ENCODE results near the gene ATG2A.

ATG2A gene

DNA sequence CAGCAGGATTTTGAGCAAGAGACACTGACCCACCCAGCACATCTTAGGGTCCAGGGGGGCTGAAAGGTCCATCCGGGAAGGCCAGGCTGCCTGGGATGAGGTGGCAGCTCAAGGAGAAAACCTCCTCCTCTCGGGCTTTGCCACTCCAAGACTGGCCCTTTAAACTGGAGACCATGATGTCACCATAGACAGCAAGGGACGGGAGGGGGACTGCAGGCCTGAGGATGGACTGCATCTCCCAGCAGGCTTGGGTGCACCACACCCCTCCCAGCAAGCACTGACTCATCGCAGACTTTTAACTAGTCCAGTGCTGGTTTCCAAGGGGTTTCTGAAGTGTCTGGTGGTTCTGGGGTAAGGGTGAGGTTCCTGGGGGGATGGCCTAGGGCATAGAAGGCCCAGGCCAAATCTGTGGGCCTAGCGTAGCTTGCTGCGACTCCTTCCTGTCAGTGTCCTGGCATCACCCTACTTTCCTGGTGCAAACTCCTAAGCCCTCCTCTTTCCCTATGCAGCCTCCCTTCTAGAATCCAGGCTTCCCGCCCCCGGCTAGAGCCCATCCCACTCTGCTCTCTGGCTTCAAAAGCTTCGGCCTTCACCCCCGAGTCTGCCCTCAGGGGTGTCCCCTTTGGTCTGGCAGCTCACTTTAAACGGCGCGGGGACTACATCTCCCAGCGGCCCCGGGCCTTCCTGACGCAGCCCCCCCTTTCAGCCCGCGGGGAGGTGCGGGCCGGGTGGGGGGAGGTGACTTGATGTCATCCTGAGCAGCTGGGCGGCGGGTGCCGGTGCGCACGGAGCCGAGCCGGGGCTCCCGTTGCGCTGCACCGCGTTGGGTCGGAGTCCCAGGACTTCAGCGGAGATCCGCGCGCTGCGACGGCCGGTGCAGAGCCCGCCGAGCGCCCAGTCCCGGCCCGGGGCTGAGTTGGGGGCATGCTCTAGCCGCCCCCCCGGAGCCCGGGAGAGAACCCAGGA lies 7.2 kb upstream of the ATG2A start, which contains the start of gene PPP2R5B:
Gene PPP2R5B, plus strand, starts transcription at position 746 of the 966 bp plus-strand sequence. CDS start 1,046 bp downstream, outside the sequence.
- peak; percentile 90 for DNase-seq

DNA sequence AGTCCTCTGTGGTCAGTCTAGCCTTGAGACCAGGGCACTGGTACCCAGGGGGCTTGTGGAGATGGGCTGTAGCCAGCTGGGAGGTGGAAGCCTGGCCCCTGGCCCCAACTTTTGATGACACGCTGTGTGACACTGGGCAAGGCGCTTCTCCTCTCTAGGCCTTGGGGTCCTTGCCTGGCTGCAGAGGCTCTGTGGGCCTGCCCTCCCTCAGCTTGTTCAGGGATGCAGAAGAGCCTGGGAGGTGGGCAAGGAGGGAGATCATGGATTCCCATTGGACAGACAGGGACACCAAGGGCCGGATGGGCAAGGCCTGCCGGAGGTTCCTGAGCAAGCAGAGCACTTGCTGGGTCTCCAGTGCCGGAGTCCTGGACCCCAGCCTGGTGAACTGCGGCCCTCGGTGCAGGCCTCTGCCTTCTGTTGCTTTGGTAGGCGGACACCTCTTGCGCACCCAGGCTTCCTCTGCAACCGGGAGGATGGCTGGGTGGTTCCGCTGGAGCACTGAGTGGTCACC lies 6.2 kb upstream of the ATG2A start:
- no peak for DNase-seq

DNA sequence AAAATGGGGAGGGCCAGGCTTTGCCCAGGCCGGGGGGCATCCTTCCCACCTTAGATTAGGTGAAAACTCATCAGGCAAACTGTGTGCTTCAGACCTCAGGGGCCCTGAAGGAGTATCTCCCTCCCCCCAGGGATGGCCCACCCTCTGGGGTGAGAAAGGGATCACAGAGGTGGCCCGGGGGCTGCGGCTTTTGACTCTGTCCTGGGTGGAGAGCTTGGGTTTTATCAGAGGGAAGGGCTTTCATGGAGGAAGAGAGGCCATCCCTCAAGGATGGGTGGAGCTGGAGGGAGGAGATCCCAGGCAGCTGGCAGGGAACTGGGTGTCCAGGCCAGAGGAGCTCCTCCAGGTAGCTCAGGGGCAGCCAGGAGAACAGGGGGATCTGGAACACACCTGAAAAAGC lies 4.4 kb upstream of the ATG2A start:
- DNase-seq, result no peak

DNA sequence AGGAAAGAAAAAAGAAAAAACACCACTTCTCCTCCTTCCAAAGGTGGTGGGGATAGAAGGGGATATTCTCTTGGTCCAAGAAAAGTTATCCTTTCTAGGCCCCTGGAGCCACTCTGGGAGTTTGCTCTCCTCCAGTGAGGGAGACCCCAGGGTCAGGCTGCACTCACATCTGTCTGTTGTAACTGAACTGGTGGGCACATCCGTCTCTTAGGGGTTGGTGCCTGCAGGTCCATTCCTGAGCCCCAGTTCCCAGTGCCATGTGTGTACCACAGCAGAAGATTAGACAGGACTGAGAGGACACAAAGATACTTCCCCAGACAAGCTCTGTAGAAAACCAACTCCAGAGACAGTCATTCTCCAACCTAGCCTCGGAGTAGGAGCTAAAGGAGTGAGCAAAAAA lies 3.1 kb upstream of the ATG2A start:
- DNase-seq, result no peak

DNA sequence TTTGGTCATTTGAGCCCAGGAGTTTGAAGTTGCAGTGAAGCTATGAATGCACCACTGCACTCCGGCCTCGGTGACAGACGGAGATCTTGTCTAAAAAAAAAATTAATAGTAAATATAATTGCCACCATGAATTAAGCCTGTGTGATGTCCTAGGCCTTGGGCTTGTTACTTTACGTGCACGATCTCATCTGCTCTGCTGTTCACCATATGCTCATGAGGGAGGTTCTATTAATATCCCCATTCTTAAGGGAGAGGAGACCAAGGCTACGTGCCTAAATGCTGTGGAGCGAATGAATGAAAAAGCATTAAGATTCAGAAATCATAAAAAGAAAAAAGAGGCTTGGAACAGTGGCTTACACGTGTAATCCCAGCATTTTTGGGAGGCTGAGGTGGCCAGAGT lies 2.6 kb upstream of the ATG2A start:
- no peak for DNase-seq

DNA sequence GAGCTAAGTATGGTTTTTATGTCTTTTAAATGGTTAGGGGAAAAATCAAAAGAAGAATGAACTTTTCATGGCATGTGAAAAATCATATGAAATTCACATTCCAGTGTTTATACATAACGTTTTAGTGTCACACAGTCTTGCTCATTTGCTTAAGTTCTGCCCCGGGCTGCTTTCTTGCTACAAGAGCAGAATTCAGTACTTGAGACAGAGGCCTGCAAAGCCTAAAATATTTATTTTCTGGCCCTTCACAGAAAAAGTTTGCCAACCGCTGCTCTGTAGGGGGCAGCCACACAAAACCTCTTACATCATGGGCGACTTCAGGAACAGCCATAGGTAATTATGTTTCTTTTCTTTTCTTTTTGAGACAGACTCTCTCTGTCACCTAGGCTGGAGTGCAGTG lies 1.0 kb upstream of the ATG2A start:
- no peak for DNase-seq

DNA sequence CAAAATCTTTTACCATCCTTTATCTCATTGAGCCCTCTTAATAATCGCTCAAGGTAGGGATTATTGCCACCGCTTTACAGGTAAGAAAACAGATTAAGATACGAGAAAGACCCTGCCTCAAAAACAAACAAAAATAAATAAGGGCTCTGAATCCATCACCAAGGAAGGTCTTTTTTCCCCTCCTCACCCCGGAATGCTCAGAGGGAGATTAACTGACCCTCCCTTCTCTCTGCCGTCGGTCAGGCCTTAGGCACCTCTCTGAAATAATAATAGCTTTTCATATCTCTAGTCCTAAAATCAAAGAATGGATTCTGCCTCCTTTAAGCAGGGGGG lies 620 bp upstream of the ATG2A start:
- no peak for DNase-seq

DNA sequence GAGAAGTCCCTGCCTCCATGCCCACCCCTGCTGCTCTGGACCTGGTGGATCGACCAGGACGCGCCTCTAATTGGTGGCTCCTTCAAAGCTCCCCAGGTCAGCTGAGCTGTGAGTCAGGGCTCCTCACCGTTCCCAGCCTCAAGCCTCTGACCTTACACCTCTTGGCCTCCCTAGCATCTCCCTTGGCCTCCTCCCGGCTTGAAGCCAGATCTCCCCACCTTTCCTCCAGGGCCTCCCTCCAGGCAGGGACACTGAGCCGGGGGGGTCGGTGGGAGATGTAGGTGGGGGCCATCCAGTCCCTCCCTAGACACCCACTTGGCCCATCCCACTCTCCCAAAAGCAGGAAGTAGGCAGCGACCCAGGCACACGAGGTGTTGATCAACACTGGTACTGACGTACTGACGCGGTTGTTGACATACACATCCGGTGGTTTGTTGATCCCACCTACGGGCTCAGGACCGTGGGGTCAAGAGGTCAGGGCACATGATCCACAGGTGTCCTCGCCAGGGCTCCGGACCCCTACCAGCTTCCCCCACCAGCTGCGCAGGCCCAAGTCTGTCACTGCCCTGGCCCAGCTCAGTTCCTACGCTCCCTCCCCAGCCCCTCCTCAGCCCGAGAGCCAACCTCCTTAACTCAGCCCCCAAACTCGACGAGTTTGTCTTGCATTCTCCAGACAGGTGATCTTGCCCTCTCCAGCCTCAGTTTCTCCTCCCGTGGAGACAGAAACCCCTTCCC lies 802 bp downstream of the ATG2A start:
- DNase-seq, result peak; percentile 40

DNA sequence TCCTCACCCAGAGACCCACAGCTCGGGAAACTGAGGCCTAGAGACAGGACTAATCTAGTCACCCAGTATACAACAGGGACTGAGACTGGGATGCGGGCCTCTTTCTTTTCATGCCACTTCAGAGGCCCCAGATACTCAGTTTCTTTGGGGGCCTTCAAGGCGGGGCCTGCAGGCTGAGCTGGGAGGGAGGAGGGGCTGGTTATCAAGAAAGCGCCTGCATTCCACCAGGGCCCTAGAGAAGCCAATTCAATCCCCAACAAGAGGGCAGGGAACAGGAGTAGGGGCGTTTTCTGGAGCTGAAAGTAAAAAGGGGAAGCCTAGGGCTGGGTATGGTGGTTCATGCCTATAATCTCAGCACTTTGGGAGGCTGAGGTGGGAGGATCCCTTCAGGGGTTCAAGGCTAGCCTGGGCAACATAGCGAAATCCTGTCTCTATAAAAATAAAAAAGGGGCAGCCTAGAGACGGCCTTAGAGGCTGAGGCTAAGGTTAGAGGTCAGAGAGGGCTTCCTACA lies 1.6 kb downstream of the ATG2A start:
- no peak for DNase-seq

DNA sequence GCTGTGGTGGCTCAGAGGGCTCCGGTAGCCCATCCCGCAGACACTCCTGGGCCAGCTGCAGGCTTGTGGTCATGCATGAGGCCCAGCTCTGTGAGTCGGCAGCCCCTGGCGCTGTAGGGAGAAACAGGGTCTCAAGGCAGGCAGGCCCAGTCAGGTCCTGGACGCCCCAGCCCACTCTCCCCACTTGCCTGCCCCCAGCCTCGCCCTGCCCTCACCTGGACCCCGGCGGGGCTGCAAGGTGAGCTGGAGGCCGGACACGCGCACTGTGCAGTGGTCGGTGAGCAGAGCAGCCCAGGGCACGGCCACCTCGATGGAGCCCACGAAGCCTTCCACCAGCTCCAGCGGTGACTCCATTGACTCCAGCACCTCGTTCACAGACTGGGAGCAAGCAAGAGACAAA lies 2.9 kb downstream of the ATG2A start:
- no peak for DNase-seq

DNA sequence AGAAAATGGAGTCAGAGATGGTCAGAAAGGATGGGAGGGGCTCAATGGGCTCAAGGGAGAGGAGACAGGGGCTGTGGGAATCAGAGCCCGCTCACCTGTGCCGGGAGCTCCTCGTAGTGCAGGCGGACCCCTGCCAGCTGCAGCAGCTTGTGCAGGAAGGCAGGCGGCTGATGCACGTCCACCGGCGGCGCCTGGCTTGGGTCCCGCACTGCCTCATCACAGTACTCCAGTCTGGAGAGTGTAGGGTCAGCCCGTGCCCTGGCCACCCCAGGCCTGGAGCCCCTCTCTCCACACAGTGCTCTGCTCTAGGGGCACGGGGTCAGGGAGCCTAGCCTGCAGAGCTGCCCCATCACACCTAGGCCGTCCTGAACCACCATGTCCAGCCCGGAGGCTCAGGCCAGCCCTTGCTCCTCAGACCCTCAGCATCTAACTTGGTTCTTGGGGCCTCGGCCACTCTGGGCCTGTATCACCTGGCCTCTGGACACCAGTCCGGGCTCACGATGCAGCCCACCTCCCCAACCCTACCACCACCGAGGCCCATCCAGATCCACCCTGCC lies 3.8 kb downstream of the ATG2A start:
- no peak for DNase-seq

DNA sequence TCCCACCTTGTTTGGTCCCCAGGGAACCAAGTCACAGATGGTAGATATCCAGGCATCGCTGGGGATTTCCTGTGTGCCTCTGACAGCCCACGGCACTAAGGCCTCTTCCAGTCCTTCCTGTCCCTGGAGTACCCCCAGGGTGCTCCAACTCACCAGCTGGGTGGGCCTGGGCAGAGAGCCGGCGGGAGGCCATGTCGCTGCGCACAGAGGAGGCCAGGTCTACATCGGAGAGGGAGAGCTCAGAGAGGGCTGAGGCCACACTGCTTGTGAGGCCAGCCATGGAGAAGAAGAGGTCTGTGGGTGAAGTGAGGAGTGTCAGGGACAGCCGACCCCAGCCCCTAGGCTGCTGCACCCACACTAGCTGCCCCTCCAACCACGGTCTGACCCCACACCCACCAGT lies 5.3 kb downstream of the ATG2A start:
- DNase-seq, result no peak

DNA sequence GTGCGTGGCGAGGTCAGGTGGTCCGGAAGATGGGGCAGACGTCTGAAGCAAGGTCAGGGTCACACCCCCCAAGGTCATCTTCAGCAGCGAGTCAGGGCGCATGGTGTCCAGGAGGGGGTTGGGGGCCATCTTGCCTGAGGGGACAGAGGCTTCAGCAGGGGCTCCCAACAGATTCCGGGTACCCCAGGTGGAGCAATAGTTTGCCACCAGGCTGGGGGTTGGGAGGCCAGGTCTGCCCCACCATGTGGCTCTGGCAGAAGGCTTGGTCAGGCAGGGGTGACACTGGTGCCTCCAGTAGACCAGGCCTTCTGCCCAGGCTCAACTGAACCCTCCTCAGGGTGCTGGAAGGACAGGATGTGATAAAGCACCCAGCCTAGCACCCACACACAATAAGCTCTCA lies 5.9 kb downstream of the ATG2A start:
- no peak for DNase-seq

DNA sequence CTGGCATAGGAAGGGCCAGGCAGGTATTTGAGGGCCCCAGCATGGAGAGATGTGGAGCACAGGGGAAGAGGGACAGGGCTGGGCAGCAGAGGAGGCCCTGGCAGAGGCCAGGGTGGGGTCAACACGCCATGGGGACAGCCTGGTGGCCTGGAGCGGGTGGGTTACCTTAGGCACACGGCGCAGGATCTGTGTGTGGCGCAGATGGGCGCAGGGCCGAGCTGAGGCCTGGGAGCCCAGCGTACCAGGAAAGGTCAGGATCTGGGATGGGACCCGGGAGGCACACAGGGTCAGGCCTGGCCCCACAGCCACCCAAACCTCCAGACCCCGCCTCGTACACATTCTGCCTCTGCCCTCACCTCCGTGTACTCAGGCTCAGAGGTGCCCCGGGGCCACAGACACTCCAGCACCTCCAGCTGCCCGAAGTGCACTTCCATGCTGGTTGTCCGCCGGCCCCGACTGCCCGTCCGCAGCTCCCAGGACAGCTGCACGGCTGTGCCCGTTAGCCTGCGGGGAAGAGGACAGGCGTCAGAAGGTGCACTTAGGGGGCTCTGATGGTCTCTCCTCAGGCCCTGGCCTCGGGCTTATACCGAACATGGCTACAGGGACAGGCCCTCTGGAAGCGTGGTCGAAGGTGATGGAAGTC lies 6.4 kb downstream of the ATG2A start:
- DNase-seq, result no peak

DNA sequence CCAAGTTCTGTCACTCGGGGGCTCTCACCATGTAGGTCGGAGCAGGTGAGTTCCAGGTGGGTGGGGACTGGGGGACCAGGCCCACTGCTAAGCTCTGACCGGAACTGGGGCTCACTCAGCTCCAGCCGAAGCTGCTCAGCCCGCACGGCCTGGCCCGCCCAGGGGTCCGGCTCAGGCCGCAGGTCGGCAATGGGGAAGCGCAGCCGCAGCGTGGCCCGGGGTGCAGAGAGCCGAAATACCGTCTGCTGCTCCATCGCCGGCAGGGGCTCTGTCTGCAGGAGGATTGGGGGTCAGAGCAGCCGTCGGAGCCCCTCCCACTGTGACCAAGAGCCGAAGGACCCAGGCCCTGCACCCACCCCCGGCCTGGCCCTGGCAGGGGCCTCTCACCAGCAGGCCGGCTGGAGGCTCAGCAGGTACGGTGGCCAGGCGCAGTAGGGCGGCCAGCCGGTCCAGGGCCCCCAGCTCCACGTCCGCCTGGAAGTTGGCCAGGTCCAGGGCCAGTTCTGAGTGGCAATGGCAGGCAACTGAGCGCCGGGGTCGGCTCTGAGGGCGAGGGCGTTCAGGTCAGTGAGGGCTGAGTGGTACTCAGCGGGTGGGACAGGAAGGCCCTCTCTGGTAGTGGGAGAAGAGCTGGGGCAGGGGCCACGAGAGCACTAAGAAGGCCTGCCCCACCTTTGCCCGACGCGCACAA lies 7.2 kb downstream of the ATG2A start:
- DNase-seq, result no peak

DNA sequence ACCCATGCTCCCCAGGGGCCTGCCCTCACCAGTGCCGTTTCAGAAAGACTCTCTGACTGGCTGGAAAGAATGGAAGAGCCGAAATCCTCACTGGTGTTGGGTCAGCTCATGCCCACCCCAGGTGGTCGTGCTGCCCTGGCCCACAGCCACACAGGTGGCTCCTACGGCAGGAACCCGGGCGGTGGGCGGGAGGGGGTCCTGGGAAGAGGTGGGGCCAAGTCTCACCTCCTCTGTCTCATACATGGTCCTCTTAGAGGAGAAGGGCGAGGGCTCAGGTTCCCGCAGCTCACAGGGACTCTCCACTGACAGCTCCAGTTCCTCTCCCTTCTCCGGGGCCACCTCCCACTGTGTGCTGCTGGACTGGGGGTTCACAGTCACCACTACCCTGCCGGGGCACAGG lies 8.2 kb downstream of the ATG2A start:
- DNase-seq, result no peak

DNA sequence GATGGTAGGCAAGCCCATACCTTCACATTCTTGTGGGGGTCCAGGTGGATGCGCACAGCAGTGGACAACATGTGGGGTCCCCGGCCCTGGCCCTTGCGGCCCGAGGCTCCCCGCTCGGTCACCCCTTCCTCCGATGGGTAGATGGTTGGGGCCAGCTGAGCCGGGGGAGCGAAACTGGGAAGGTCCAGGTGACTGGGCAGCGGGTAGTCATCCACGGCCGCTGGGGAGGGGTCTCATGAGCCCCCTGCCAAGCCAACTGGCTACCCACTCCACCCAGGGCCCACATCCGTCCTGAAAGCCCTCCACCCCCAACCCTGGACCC lies 10.7 kb downstream of the ATG2A start:
- no peak for DNase-seq

DNA sequence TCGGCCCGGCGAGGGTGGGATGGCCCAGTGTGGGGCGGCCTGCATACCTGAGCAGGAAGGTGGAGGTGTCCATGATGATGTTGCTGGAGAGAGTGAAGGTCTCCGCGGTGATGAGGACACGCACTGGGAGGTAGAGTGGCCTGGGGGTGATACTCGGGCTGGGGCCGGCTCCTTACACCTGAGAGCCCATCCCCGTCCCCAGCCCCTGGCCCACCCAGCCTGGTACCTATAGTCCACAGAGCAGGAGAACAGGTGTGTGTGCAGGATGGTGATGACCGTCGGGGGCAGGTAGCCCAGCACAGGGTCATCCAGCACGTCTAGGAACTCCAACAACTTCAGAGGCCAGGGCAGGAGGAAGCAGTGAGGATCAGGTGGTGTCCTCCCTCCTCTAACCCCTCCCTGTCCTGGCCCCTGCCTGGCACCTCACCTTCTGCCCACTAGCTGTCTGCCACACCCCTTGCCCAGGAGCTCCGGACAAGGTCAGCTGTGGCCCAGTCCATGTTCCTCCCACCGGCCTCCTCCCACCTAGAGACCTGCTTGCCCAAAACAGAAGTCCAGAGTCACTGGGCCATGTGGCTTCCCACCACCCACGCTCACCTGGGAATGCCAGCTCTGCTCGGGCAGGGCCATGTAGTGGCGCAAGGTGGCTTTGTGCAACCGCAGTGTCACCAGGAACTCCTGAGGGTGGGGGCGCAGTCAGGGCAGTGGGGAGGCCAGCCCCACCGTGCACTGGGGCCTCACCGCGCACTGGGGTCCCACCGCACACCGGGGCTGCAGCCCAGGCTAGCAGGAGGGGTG lies 11.3 kb downstream of the ATG2A start:
- DNase-seq, result no peak

DNA sequence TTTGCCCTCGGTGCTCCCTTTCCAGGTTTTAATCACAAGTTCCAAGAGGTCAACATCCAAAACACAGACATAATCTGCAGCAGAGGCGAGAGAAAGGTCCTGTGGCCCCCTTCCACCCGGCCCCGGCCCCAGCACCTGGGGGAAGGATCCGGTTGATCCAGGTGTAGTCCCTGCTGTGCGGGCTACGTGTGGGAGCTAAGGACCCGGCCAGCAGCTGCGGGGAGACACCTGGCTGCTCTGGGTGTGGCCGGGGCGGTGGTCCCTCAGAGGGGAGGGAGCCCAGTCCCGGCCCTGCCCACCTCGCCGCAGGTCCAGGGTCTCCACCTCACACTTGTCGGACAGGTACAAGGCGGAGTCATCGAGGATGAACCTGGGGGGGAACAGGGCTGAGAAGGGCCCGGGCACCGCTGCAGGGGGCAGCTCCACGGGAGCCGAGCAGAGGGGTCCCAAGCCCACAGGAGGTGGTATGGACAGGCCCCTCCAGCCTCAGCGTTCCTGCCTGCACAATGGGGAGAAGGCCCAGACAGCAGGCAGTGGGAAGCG lies 13.6 kb downstream of the ATG2A start:
- no peak for DNase-seq

DNA sequence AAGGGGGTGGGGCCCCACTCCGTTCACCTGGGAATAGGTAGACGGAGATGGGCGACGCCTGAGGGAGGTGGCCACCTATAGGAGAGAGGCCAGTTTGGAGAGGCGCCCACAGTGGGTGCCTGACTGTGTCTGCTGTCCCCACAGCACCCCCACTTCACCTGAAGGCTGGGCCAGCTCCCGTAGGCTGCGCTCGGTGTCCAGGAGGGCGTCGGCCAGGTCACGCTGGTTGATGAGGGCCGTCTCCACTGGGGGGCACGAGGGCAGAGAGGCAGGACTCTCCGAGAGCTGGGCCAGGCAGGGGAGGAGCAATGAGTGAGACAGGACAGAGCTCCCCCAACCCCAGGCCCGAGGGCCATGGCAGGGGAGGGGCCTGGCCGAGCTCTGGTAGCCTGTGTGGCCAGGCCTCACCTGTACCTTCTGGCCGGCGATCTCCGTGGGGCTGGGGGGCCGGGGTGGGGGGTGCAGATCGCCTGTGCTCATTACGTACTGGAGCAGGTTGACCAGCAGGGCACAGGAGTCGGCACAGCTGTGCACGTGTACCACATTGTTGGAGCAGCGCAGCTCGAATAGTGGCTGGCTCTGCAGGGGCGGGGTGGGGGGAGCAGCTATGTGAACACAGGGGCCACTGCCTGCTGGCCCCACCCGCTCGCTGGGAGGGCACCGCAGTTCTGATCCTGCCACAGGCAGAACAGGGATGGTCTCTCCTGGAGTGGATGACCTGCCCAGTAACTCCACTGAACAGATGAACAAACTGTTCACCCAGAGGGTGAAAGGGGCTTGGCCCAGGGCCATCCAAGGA lies 14.7 kb downstream of the ATG2A start:
- no peak for DNase-seq

Measured in central memory CD4-positive, alpha-beta T cell (primary cell).